GM18909 (cell line): ENCODE results near the gene AP1S2.
A peak's percentile ranks its signal among the peaks of the same experiment; 100 is the strongest.
"Not testable (repeated sequence)": the region's sequence is repeated elsewhere in the genome, so short reads cannot be mapped to it uniquely, and the experiment has no call there.

ENCODE experiments used
- ATAC-seq: cut with Tn5 transposase; IDR thresholded peaks from one replicate; pipeline ENCODE4 v1.9.1; 2021; ENCODE audit warnings: mild to moderate bottlenecking; ENCODE audit not compliant: unreplicated experiment, poor library complexity

AP1S2 gene

GRCh38 chrX:15856222-15856587, 1.6 kb upstream of the AP1S2 start:
- ATAC-seq, result no peak

DNA sequence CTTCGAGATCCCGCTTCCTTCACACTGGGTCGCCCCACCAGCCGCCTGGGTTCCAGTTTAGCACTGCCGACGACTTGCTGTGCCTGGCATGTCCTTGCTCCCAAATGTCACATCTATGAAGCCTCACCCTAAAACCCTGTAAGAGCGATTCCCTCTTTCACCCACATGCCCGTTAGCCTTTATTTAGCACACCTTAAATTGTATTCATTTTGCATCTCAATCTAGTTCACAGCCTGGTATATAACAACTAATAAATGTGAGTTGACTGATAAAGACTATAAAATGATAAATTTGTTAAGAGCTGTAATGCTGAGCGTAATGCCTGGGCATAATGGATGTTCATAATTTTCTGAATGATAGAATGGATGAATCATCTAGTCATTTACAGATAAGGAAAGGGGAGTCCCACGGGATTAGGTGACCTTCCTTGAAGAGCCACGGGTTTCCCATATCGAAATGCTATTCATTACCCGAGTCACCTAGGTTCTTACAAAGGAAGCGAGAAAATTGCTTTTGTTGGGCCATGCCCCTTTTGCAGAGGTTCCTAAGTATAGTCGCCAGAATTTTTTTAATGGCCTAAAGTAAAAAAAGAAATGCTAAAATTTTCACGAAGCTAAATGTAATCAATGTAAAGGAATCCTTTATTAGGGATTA, 1.1 kb upstream of the AP1S2 start:
- no peak for ATAC-seq

DNA sequence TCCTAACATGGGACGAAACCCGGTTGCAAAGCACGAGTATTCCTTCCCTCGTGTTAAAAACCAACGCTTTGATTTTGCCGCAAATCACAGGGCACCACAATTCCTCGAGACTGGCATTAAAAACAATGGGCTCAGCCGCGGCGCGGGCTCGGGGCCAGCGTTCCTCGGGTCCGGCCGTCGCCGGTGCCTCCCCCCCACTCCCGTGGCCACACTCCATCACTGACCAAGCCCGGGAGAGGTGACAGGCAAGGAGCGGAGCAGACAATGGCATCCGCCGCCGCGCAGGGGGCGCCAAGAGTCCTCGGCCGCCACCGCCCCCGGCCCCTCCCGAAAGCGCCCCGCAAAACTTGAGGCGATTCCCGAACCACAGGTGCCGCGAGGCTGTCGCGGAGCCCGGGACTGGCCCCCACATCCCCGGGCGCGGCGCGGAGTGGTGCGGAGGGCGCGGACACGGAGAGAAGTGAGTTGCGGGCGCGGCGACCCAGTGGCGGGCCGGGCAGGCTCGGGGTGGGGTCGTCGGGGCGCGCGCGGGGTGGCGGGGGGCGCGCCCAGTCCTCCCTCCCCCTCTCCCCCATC, 445 bp downstream of the AP1S2 start:
- peak; percentile 39 for ATAC-seq

GRCh38 chrX:15853586-15854079, 980 bp downstream of the AP1S2 start:
- ATAC-seq, result no peak

DNA sequence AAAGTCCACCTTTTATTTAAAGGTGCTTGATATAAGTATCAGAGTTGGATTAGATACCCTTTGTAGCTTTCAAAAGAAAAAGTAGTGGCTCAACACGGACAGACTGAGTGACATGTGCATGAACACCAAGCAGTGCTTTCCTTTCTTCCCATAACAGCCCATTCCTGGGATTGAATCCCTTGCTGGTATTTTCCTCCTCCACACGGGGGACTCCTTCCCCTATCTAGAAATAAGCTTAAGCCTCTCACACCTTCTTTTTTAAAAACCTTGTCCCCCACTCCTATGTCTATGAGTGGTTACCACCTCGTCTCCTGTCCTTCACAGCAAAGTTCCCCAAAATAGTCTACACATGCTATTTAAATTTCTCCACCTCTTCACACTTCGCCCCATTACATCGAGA, 5.1 kb downstream of the AP1S2 start:
- no peak for ATAC-seq

DNA sequence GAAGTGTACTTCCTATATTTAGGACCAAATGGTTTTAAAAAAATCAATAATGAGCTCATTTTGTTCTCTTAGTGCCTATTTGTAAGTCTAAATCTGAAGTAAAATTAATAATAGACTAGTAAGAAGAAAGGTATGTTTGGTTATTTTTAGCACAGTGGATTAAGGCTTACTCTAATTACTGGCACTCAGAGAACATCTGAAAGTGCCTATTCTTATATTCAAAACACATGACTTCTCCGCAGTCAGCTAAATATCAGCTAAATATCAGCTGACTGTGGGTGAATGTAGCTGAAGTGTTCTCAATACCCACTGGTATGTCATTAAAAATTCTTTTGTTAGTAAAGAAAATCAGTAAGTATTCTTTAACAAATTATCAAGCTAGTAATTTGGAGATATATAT, 6.0 kb downstream of the AP1S2 start:
- no peak for ATAC-seq

DNA sequence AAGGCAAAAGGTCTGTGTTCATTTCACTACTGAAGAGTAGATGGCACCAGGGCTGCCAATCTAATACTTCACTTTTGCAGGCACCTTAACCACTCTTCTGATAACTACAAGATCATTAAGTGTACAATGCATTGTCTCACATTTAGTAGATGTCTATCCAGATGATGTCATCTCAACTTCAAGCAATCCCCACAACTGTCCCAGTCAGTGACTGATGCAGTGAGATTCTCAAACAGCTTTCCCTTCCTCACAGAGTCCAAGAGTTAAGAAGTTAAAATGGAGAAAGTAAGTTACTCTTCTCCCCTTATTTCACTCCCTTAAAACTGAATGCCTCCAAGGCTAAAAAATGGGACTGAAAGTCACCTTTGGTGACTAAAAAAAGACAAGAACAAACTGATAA, 10.7 kb downstream of the AP1S2 start:
- ATAC-seq, result no peak

DNA sequence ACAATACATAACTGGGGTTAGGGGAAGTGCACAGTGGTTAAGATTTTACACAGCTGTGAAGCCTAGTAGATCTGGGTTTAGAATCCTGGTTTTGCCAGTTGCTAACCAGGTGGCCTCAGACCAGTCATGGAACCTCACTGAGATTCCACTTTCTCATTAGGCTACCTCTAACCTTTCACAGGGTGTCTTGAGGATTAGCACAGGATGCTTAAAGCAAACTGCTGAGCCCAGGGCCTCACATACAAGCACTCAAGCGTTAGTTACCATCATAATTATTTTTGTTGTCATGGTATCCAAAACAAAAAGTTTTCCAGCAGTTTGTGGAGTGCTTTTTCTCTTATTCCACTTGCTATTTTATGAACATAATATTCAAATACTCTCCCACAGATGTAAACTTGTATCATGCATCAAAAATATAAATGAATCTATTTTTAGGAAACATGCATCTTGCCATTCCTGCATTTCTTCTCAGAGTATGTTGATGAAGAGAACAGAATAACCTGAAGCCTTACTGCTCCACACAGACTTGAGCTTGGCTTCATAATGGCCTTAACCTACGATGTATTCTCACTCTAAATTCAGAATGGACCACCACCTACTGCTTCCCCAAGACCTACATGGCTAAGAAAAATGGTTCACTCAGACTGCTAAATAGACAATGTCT, 12.6 kb downstream of the AP1S2 start:
- no peak for ATAC-seq

DNA sequence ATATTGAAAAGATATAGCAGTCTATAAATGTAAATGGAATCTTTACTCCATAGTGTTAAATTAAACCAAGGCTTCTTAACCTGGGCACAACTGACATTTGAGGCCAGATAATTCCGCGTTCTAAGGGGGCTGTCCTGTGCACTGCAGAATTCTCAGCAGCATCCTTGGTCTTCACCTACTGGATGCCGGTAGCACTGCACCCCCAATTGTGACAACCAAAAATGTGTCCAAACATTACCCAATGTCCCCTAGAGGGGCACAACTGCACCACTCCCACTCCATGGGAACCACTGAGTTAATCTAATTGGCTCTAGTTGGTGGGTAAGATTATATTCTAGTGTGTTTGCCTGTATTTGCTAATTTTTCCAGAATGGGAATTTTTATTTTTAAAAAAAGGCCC, 16.6 kb downstream of the AP1S2 start:
- peak; percentile 50 for ATAC-seq

- no peak for ATAC-seq
These were observed 19.6 kb downstream of the AP1S2 start for GRCh38 chrX:15834827-15835595.

DNA sequence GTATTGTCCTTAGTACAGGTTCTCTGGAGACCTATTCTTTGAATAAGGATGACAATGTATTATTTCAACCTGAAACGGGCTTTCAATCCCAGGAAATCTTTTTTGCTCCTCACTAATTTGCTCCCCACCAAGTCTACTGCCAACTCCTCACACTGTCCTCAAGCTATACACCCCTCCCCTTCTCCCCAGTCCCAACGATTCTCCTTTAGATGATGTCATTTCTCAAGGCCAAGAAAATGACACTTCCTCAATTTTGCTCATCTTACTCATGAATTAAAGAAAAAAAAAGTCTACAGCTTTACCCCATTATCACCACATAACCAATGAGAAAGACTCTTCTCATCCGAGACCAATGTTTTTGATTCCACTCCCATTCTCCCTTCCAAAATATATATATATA, 20.6 kb downstream of the AP1S2 start:
- no peak for ATAC-seq

- not testable (repeated sequence) for ATAC-seq
These were observed 23.3 kb downstream of the AP1S2 start for GRCh38 chrX:15831347-15831746.

DNA sequence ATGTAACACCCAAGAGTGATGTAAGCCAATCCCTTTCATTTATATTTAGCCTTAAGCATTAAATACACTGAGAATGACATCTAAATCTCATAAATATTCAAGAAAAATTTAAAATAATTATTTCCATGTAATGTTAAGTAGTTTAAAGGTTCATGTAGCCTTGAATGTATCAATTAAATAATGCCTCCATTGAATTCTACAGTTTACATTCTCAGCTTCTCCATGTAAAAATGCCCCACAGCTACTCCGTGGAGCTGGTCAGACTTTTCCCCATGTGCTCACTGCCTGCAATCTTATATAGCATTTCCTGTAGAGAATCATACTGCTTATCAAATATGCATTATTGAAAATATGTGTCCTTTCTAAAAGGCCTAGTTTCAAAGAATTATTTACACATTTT, 25.4 kb downstream of the AP1S2 start:
- ATAC-seq, result no peak

GRCh38 chrX:15825936-15826335, 28.7 kb downstream of the AP1S2 start:
- ATAC-seq, result no peak

DNA sequence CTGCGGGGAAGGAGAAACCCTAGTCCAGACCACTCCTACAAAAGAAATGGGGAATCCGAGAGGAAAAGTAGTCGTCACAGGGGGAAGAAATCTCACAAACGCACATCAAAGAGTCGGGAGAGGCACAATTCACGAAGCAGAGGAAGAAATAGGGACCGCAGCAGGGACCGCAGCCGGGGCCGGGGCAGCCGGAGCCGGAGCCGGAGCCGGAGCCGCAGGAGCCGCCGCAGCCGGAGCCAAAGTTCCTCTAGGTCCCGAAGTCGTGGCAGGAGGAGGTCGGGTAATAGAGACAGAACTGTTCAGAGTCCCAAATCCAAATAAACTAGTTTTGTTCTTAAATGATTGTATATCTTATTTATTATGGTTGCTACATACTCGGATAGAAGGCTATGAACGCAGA, 31.7 kb downstream of the AP1S2 start:
- ATAC-seq, result no peak

DNA sequence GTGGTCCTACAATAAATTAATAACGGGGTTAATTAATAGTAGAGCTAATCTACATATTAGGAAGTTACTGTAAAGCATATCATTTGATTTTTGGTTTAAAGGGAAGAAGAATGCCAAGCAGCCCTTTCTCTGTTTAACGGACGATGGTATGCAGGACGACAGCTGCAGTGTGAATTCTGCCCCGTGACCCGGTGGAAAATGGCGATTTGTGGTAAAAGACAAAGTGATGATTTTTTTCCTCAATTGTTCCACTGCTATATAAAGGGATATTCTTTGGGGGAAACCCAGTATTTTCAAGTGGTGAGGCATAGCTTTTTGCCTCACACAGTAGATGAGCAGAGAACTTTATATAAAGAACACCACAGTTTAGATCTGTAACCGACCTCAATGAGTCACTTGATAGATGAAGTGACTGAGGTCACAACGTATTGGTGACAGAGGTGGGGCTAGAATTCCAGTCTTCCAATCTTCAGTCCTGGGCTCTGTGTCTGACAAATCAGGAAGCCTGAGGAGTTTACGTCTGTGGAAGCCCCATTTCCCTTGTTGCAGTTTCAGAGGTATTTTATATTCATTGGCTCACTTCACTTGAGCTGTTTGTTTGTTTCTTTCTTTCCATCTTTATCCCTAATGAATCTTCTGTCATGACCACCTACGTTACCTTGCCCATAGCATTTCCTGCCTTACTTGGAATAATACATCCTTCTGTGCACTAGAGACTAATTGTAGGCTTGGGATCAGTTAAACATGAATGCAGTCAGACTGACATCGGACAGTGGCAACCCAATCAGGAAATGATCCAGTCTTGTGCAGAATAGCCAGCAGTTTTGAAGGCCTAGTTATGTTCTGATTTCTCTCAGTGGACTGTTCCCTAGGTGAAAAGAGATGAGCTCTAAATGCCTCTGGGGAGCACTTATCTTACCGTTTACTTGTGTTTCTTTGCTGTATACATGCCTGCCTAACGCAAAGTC, 34.2 kb downstream of the AP1S2 start:
- no peak for ATAC-seq

DNA sequence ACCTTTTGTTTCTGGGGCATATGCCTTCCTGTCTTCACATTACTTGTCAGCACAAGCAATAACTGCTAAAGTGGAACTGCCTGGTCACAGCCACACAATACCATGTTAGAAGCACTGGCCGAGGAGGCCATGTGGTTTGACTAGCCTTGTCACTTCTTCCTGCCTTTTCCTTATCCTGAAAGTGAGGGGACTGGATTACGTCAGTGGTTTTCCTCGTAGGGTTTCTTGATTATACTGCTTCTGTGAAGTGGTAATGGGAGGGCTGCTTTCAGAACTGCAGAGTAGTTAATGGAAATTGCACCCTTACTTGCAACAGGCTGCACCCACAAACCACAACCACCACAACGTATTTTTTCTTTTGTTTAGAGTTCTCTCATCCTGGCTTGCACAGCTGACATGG, 37.7 kb downstream of the AP1S2 start:
- ATAC-seq, result no peak

GRCh38 chrX:15816438-15816809, 38.2 kb downstream of the AP1S2 start:
- ATAC-seq, result no peak

GRCh38 chrX:15815779-15816437, 38.7 kb downstream of the AP1S2 start:
- ATAC-seq, result peak; percentile 86
